MCF 10A (cell line): ENCODE results near the gene CLMP. TPM values are rescaled to one million over a fixed set of nuclear protein-coding genes. Genes with fewer than 3 reads are reported as not detected.

ENCODE experiments used
- BruUV-seq: library from RNA; stranded (reverse); fragments of 400-500 nt; replicated peaks from 2 replicates; lab custom pipeline; 2021; lab: Mats Ljungman, UMichigan
- CTCF ChIA-PET: fragments of 300-600 bp; sonication (Branson Sonifier 250); formaldehyde crosslinking; extraction: SDS; loops from one replicate; lab custom pipeline; 2021; ENCODE audit warnings: antibody characterized with exemption, inconsistent platforms; lab: Yijun Ruan, JAX
- POLR2A ChIA-PET: fragments of 300-600, 350-650 bp; sonication (Branson Sonifier 250); formaldehyde crosslinking; extraction: SDS; loops from one replicate; lab custom pipeline; 2020; ENCODE audit warnings: antibody characterized with exemption, inconsistent platforms; lab: Yijun Ruan, JAX
- DNase-seq: peaks from one replicate; pipeline ENCODE4 v3.0.0-alpha.2; 2018; ENCODE audit not compliant: unreplicated experiment
- H3K27ac Mint-ChIP-seq: one replicate; pipeline ENCODE4 v1.8.0; 2022; ENCODE audit warnings: mild to moderate bottlenecking, low read depth, mixed read lengths; ENCODE audit not compliant: unreplicated experiment
- H3K27me3 Mint-ChIP-seq: one replicate; pipeline ENCODE4 v1.8.0; 2022; ENCODE audit warnings: mixed read lengths; ENCODE audit not compliant: insufficient read depth, unreplicated experiment
- H3K36me3 Mint-ChIP-seq: one replicate; pipeline ENCODE4 v1.8.0; 2022; ENCODE audit warnings: mild to moderate bottlenecking, moderate library complexity, mixed read lengths; ENCODE audit not compliant: insufficient read depth, unreplicated experiment
- H3K4me1 Mint-ChIP-seq: one replicate; pipeline ENCODE4 v1.8.0; 2022; ENCODE audit warnings: mixed read lengths; ENCODE audit not compliant: insufficient read depth, unreplicated experiment
- H3K4me3 Mint-ChIP-seq: one replicate; pipeline ENCODE4 v1.8.0; 2022; ENCODE audit warnings: mild to moderate bottlenecking, moderate library complexity, mixed read lengths; ENCODE audit not compliant: unreplicated experiment
- H3K9me3 Mint-ChIP-seq: one replicate; pipeline ENCODE4 v1.8.0; 2022; ENCODE audit warnings: mixed read lengths; ENCODE audit not compliant: unreplicated experiment
- intact Hi-C: fragments of 100-400 bp; cut with micrococcal nuclease; formaldehyde crosslinking; loops from 2 replicates; pipeline ENCODE4 v1.14.1; 2022
- total RNA-seq: library from RNA; stranded (reverse); gene quantifications from 2 replicates; pipeline ENCODE4 v1.2.3, GENCODE V29; 2022
- TF ChIP-seq, protein P1 (sequence below): fragments of 200-600 bp; IDR thresholded peaks from one replicate; pipeline ENCODE4 v1.8.0; 2022; ENCODE audit warnings: antibody characterized with exemption, mild to moderate bottlenecking; ENCODE audit not compliant: unreplicated experiment

CLMP gene
- total RNA-seq, 1 experiment from 2014 or later, result 86.1 TPM

GRCh38 chr11:123184531-123184930 is 10.5 kb downstream of the CLMP start:
- Mint-ChIP-seq H3K4me3 (peak overlapping the region; percentile 15), H3K36me3 (peaks cover 16% of the 10 kb centered on the region), H3K27ac (peak overlapping the region; percentile 93), H3K9me3 (no peaks in the 10 kb centered on the region), H3K27me3 (no peaks in the 10 kb centered on the region), H3K4me1 (peaks cover 56% of the 10 kb centered on the region)
- TF ChIP-seq, protein P1, sequence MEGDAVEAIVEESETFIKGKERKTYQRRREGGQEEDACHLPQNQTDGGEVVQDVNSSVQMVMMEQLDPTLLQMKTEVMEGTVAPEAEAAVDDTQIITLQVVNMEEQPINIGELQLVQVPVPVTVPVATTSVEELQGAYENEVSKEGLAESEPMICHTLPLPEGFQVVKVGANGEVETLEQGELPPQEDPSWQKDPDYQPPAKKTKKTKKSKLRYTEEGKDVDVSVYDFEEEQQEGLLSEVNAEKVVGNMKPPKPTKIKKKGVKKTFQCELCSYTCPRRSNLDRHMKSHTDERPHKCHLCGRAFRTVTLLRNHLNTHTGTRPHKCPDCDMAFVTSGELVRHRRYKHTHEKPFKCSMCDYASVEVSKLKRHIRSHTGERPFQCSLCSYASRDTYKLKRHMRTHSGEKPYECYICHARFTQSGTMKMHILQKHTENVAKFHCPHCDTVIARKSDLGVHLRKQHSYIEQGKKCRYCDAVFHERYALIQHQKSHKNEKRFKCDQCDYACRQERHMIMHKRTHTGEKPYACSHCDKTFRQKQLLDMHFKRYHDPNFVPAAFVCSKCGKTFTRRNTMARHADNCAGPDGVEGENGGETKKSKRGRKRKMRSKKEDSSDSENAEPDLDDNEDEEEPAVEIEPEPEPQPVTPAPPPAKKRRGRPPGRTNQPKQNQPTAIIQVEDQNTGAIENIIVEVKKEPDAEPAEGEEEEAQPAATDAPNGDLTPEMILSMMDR, result no peak
- DNase-seq, result no peak
- ChIA-PET CTCF (interaction anchor here (0.7 to 1.9 kb wide), 6 partner anchors 19 to 77 kb away, joined by 3 to 9 read pairs (median 4); no protein-coding TSS in a partner anchor), POLR2A (interaction anchor here (0.9 to 3.9 kb wide), 6 partner anchors 9 to 122 kb away, joined by 3 to 52 read pairs (median 6); partner anchors contain the start of genes CLMP and HSPA8)
- BruUV-seq, result no TSS peak
- intact Hi-C loops, result no loop called here

- Mint-ChIP-seq H3K4me3 (no peak overlapping the region), H3K36me3 (peaks cover 14% of the 10 kb centered on the region), H3K27ac (peak overlapping the region; percentile 6), H3K9me3 (no peaks in the 10 kb centered on the region), H3K27me3 (no peaks in the 10 kb centered on the region), H3K4me1 (peaks cover 58% of the 10 kb centered on the region)
- CTCF ChIA-PET, result interaction anchor here (1.7 to 1.9 kb wide), 2 partner anchors 18 to 72 kb away, joined by 3 to 5 read pairs; no protein-coding TSS in a partner anchor
- DNase-seq, result peak; percentile 71
- TF ChIP-seq, protein P1, result no peak
- POLR2A ChIA-PET, result interaction anchor here (0.6 to 3.9 kb wide), 4 partner anchors 9 to 121 kb away, joined by 3 to 52 read pairs (median 4); partner anchors contain the start of gene HSPA8
- no TSS peak for BruUV-seq
- intact Hi-C loops, result no loop called here
Measured at GRCh38 chr11:123183391-123184099, 11.5 kb downstream of the CLMP start.

- CTCF ChIA-PET, result interaction anchor here (0.6 kb wide), 2 partner anchors 20 to 273 kb away, joined by 3 read pairs; no protein-coding TSS in a partner anchor
- POLR2A ChIA-PET, result interaction anchor here (0.6 to 3.5 kb wide), 4 partner anchors 7 to 59 kb away, joined by 3 to 18 read pairs (median 3); no protein-coding TSS in a partner anchor
- Mint-ChIP-seq H3K4me3 (no peak overlapping the region), H3K9me3 (no peaks in the 10 kb centered on the region), H3K36me3 (peaks cover 5% of the 10 kb centered on the region), H3K4me1 (peaks cover 58% of the 10 kb centered on the region), H3K27ac (peak overlapping the region; percentile 6), H3K27me3 (no peaks in the 10 kb centered on the region)
- TF ChIP-seq, protein P1, result no peak
- no TSS peak for BruUV-seq
- DNase-seq, result no peak
- intact Hi-C loops, result no loop called here
Measured at GRCh38 chr11:123181767-123182500, 13.1 kb downstream of the CLMP start.
